NCI-H2196 treated with DMSO at 0.1 percent for 48 hours (cell line): ENCODE measurements around the gene GOLPH3.
"Not testable (repeated sequence)": the region's sequence is repeated elsewhere in the genome, so short reads cannot be mapped to it uniquely, and the experiment has no call there.

Source experiments
- DNase-seq: peaks from one replicate; lab custom pipeline; 2025; ENCODE audit not compliant: unreplicated experiment; lab: John Stamatoyannopoulos, UW

The GOLPH3 gene

GRCh38 chr5:32100691-32101302 lies 73.3 kb downstream of the GOLPH3 start:
- DNase-seq, result no peak

- no peak for DNase-seq
Observed at GRCh38 chr5:32100230-32100629, 73.9 kb downstream of the GOLPH3 start.

- no peak for DNase-seq
Observed at GRCh38 chr5:32099486-32100035, 74.6 kb downstream of the GOLPH3 start.

- no peak for DNase-seq
Observed at GRCh38 chr5:32098890-32099310, 75.2 kb downstream of the GOLPH3 start.

GRCh38 chr5:32098291-32098690 lies 75.8 kb downstream of the GOLPH3 start:
- DNase-seq, result no peak

- DNase-seq, result no peak
Observed at GRCh38 chr5:32096891-32097595, 77.1 kb downstream of the GOLPH3 start.

GRCh38 chr5:32095261-32095671 lies 78.9 kb downstream of the GOLPH3 start:
- no peak for DNase-seq

- no peak for DNase-seq
Observed at GRCh38 chr5:32094691-32095090, 79.4 kb downstream of the GOLPH3 start.

- peak; percentile 73 for DNase-seq
Observed at GRCh38 chr5:32092938-32093812, 80.9 kb downstream of the GOLPH3 start.

- DNase-seq, result no peak
Observed at GRCh38 chr5:32090755-32091128, 83.4 kb downstream of the GOLPH3 start.

GRCh38 chr5:32090026-32090754 lies 83.9 kb downstream of the GOLPH3 start:
- DNase-seq, result no peak

GRCh38 chr5:32089146-32090000 lies 84.7 kb downstream of the GOLPH3 start:
- no peak for DNase-seq

GRCh38 chr5:32088214-32088613 lies 85.9 kb downstream of the GOLPH3 start:
- no peak for DNase-seq

GRCh38 chr5:32087086-32088082 lies 86.7 kb downstream of the GOLPH3 start:
- DNase-seq, result no peak

GRCh38 chr5:32083981-32084430 lies 90.1 kb downstream of the GOLPH3 start:
- DNase-seq, result no peak

- no peak for DNase-seq
Observed at GRCh38 chr5:32082701-32083100, 91.4 kb downstream of the GOLPH3 start.

GRCh38 chr5:32080565-32080964 lies 93.6 kb downstream of the GOLPH3 start:
- DNase-seq, result not testable (repeated sequence)

GRCh38 chr5:32078855-32079254 lies 95.3 kb downstream of the GOLPH3 start:
- not testable (repeated sequence) for DNase-seq
